ENCODE data around the gene PCLAF. TPM values are rescaled to one million over a fixed set of nuclear protein-coding genes. Genes with fewer than 3 reads are reported as not detected.
"Not testable (repeated sequence)": the region's sequence is repeated elsewhere in the genome, so short reads cannot be mapped to it uniquely, and the experiment has no call there.

The PCLAF gene
- polyA plus RNA-seq, 6 donors from 2014 or later: 0.48 to 1.5 (median 0.74) TPM; not detected in 3

DNA sequence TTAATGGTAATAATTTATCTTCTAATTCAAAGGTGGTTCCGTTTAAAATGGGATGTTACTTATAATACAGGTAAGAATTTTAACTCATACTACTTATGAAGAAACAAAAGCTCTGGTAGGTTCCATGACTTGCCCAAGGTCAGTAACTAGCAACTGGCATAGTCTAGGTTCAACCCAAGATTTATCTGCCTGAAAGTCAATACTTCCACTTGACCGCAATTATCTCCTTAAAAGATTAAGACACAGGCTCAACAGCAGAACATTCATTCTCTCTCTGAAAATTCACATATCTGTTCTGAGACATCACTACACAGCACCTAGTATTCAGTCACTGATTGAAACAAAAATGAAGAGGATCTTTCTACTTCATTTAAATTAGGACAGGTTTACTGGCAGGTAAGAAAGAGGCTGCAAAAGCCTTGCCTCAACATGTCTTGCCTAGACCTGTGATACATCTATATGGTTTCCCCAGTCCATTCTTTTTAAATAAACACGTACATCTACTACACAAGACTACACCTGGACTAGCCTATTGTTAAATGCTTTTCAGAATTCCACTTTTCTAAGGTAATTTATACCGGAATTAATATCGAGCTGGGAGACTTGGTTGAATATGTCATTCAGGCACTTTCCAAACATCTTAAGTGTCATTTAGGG lies 26.4 kb downstream of the PCLAF start:
- Mint-ChIP-seq H3K4me3 (peak overlapping the region; percentile 85 to 98 (median 96)), H3K9me3 (no peaks in the 10 kb centered on the region), H3K4me1 (peaks cover 16 to 21% (median 20%) of the 10 kb centered on the region in 3 donors), H3K27me3 (no peaks in the 10 kb centered on the region), H3K27ac (peak overlapping the region; percentile 21 to 97 (median 88)), H3K36me3 (no peaks in the 10 kb centered on the region)
- DNase-seq (no peak), ATAC-seq (ENCODE audit: low read depth in 2 of 2) (no peak)

DNA sequence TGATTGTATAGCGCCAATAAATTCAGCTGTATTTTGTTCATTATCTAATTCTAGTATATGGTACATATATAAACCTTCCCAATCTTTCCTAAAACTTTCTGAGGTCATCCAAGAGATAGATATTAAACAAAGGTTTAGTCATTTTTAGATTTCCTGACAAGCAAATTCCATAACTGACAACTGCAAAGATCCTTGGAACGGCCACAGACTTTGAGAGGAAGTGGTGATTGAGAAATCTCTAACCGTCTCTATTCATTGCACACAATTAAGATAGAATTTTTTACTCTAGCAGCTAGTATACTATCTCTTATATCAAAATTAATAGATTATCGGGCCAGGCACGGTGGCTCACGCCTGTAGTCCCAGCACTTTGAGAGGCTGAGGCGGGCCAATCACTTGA lies 30.0 kb downstream of the PCLAF start:
- Mint-ChIP-seq H3K36me3 (no peaks in the 10 kb centered on the region), H3K9me3 (no peaks in the 10 kb centered on the region), H3K4me3 (no peak overlapping the region), H3K4me1 (peaks cover 13 to 19% (median 14%) of the 10 kb centered on the region in 3 donors), H3K27ac (peak overlapping the region in 1 of 6 donors; percentile 53), H3K27me3 (no peaks in the 10 kb centered on the region)
- no peak for DNase-seq
- no peak for ATAC-seq (ENCODE audit: low read depth in 2 of 2)

DNA sequence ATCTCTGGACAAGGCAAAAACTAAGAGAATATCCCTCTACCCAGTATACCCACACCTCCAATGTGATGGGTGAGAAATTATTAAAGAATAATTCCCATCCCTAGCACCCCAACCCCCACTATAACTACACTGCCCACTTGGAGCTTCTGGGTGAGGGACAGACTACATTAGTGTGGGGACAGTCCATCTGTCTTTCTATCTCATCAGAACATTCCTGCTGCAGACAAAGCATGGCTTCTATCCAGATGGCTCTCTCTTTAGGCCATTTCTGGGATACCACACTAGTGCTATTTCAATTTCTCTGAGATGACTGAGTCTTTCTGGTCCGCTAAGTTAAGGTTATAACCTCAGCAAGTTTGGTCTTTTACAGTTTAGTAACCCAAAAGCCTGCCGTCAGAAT lies 31.9 kb downstream of the PCLAF start:
- no peak for DNase-seq
- peaks cover 0 to 10% (median 4%) of the 10 kb centered on the region in 3 donors for H3K4me1 Mint-ChIP-seq
- no peaks in the 10 kb centered on the region for H3K27me3 Mint-ChIP-seq
- no peaks in the 10 kb centered on the region for H3K9me3 Mint-ChIP-seq
- ATAC-seq (ENCODE audit: low read depth in 2 of 2): no peak
- no peak overlapping the region for H3K27ac Mint-ChIP-seq
- no peaks in the 10 kb centered on the region for H3K36me3 Mint-ChIP-seq
- H3K4me3 Mint-ChIP-seq: no peak overlapping the region

DNA sequence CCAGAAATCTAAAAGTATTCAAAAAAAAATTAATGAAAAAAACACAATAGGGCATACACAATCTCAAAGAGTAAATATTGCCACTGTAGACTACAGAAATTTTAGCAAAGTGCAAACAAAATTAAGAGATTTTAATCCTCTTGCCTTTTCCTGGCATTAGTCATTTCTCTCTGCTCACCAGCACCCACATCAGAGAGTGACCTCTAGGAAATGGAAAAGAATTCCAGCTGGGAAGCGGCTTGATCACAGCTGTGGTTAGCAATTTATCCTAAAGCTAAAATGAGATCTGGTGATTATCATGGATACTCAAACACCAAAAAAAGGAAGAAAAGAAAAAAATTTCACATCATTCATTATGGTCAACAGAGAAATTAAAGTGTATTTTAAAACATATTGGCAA lies 32.8 kb downstream of the PCLAF start:
- Mint-ChIP-seq H3K27ac (no peak overlapping the region), H3K36me3 (no peaks in the 10 kb centered on the region), H3K4me3 (no peak overlapping the region), H3K9me3 (no peaks in the 10 kb centered on the region), H3K27me3 (no peaks in the 10 kb centered on the region), H3K4me1 (peaks cover under 1 to 9% (median 6%) of the 10 kb centered on the region in 3 donors)
- no peak for ATAC-seq (ENCODE audit: low read depth in 2 of 2)
- no peak for DNase-seq

DNA sequence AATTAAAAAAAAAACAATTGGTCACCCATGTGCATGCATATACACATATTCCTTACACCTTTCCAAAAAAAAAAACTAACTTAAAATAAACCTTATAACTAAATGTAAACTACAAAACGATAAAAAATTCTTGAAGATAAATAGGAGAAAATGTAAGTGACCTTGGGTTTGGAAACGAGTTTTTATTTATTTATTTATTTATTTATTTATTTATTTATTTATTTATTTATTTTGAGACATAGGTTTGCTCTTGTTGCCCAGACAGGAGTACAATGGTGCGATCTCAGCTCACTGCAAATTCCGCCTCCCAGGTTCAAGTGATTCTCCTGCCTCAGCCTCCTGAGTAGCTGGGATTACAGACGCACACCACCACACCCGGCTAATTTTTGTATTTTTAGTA lies 35.0 kb downstream of the PCLAF start:
- not testable (repeated sequence) for H3K9me3 Mint-ChIP-seq; H3K36me3 Mint-ChIP-seq; H3K27me3 Mint-ChIP-seq; H3K27ac Mint-ChIP-seq; DNase-seq; H3K4me3 Mint-ChIP-seq; ATAC-seq (ENCODE audit: low read depth in 2 of 2)
- H3K4me1 Mint-ChIP-seq: peaks cover 8 to 11% (median 8%) of the 10 kb centered on the region in 3 donors

DNA sequence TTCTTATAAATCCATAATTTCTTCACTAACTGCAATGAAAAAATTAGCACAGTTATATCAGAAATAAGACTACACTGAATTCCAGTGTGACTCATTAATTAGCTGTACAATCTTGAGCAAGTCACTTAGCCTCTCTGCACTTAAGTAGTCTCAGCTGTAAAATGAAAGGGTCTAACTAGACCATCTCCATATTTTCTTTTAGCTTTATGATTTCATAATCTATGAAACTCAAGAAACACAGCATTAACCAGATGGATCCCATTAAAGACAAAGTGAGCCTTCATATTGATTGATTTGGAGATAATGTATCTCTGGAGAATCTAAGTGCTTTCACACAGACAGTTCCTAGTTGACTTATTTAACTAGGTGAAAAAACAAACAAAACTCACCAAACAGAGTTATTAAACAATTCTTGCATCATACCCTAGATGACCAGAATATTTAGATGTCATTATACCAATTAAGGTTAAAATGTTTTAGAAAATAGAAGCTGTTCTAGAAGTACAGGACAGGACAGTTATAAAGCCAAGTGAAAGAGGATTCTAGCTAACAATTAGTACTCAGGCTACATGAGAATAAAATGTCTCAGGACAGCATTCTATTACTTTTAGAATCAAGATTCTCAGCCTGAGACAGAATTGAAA lies 36.5 kb downstream of the PCLAF start:
- ATAC-seq (ENCODE audit: low read depth in 2 of 2): no peak
- Mint-ChIP-seq H3K4me1 (peaks cover 8 to 11% (median 8%) of the 10 kb centered on the region in 3 donors), H3K4me3 (no peak overlapping the region), H3K9me3 (no peaks in the 10 kb centered on the region), H3K27me3 (no peaks in the 10 kb centered on the region), H3K36me3 (no peaks in the 10 kb centered on the region), H3K27ac (no peak overlapping the region)
- no peak for DNase-seq

DNA sequence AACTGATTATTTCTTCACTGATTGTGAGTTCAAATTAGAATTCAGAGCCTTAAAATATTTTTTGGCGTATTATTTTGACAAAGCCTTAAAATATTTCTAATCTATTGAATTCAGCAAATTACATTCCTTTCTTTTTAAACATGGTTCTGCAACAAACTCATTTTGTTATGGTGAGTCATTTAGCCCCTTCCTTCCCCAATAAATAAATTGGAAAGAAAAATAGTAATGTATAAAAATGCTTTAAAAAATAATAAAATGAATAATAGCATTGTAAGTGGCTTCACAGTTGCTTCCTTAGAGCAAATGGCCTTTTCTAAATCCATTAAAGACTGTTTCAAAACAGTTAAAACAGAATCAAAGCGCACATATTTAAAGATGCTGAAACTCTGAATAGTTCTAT lies 37.4 kb downstream of the PCLAF start:
- Mint-ChIP-seq H3K9me3 (no peaks in the 10 kb centered on the region), H3K27ac (no peak overlapping the region), H3K4me1 (peaks cover 8 to 11% (median 8%) of the 10 kb centered on the region in 3 donors), H3K4me3 (no peak overlapping the region), H3K27me3 (no peaks in the 10 kb centered on the region), H3K36me3 (no peaks in the 10 kb centered on the region)
- DNase-seq (no peak), ATAC-seq (ENCODE audit: low read depth in 2 of 2) (no peak)

DNA sequence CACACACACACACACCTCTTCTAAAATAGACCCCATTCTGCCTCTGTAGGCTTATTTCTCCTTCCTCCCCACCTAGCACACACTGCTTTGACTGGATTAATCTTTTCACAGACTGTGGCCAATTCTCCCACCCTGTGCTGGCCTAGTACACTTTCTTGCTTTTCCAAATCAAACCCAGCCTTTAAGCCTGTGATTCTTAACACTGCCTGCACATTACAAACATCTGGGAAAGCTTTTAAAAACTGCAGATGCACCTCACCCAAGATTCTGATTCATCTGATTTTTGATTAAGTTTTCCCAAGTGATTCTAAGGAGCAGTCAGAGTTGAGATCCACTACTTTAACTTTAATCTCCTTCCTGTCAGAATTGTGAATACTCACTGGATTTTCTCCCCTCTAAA lies 38.0 kb downstream of the PCLAF start:
- H3K4me1 Mint-ChIP-seq: peaks cover 8 to 11% (median 8%) of the 10 kb centered on the region in 3 donors
- H3K9me3 Mint-ChIP-seq: no peaks in the 10 kb centered on the region
- no peaks in the 10 kb centered on the region for H3K27me3 Mint-ChIP-seq
- no peak overlapping the region for H3K4me3 Mint-ChIP-seq
- ATAC-seq (ENCODE audit: low read depth in 2 of 2) (no peak), DNase-seq (no peak)
- H3K27ac Mint-ChIP-seq: peak overlapping the region in 3 of 6 donors; percentile 19 to 71 (median 39)
- no peaks in the 10 kb centered on the region for H3K36me3 Mint-ChIP-seq

DNA sequence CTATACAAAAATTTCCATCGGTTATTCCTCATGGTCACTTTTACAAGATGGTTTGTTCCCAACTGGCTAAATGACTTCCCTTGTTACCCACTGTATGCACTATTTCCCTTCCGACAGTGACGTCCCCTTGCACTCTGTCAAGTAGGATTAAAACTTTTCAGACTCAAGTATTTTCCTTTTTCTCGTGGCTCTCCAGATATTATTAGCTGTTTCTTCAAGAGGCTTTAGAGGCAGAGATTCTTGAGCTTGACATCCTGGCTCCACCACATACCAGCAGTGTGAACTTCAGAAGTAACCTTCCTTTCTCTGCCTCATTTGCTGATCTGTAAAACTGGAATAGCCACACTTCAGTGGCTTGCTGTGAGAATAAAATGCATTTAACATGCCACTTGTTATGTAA lies 39.3 kb downstream of the PCLAF start:
- no peaks in the 10 kb centered on the region for H3K36me3 Mint-ChIP-seq
- DNase-seq (no peak), ATAC-seq (ENCODE audit: low read depth in 2 of 2) (no peak)
- no peaks in the 10 kb centered on the region for H3K27me3 Mint-ChIP-seq
- H3K9me3 Mint-ChIP-seq: no peaks in the 10 kb centered on the region
- peaks cover 4 to 11% (median 8%) of the 10 kb centered on the region in 3 donors for H3K4me1 Mint-ChIP-seq
- H3K27ac Mint-ChIP-seq: no peak overlapping the region
- H3K4me3 Mint-ChIP-seq: no peak overlapping the region

DNA sequence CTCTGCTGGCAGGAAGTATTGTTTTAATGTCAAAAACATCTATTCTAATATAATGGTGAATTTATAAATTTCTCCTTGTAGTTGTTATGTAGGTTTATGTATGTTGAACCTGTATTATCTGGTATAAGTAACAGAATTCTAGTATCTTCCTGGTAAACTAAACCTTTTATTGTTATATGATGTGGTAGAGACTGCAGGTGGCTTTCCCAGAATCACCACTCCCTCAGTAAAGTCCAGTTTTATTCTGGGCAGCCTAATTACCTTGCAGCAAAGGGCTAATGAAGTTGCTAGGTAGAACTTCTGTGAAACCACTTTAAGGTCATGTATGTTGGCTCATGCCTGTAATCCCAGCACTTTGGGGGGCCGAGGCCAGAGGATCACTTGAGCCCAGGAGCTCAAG lies 40.9 kb downstream of the PCLAF start:
- peaks cover 2 to 9% (median 8%) of the 10 kb centered on the region in 3 donors for H3K4me1 Mint-ChIP-seq
- ATAC-seq (ENCODE audit: low read depth in 2 of 2) (no peak), DNase-seq (no peak)
- no peaks in the 10 kb centered on the region for H3K9me3 Mint-ChIP-seq
- H3K4me3 Mint-ChIP-seq: no peak overlapping the region
- no peaks in the 10 kb centered on the region for H3K27me3 Mint-ChIP-seq
- no peak overlapping the region for H3K27ac Mint-ChIP-seq
- H3K36me3 Mint-ChIP-seq: no peaks in the 10 kb centered on the region

DNA sequence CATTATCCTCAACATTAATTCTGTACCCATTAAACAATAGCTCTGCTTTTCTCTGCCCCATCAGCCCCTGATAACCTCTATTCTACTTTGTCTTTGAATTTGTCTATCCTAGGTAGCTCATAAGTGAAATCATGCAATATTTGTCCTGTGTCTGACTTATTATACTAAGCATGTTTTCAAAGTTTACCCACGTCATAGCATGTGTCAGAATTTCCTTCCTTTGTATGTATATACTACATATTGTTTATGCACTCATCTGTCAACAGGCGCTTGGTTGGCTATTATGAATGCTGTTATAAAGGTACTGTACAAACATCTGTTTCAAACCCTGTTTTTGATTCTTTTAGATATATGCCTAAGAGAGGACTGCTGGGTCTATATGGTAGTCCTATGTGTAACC lies 43.5 kb downstream of the PCLAF start:
- Mint-ChIP-seq H3K36me3 (no peaks in the 10 kb centered on the region), H3K4me3 (no peak overlapping the region), H3K27ac (no peak overlapping the region), H3K27me3 (no peaks in the 10 kb centered on the region), H3K4me1 (peaks cover 7 to 16% (median 9%) of the 10 kb centered on the region in 3 donors), H3K9me3 (no peaks in the 10 kb centered on the region)
- ATAC-seq (ENCODE audit: low read depth in 2 of 2) (no peak), DNase-seq (no peak)

DNA sequence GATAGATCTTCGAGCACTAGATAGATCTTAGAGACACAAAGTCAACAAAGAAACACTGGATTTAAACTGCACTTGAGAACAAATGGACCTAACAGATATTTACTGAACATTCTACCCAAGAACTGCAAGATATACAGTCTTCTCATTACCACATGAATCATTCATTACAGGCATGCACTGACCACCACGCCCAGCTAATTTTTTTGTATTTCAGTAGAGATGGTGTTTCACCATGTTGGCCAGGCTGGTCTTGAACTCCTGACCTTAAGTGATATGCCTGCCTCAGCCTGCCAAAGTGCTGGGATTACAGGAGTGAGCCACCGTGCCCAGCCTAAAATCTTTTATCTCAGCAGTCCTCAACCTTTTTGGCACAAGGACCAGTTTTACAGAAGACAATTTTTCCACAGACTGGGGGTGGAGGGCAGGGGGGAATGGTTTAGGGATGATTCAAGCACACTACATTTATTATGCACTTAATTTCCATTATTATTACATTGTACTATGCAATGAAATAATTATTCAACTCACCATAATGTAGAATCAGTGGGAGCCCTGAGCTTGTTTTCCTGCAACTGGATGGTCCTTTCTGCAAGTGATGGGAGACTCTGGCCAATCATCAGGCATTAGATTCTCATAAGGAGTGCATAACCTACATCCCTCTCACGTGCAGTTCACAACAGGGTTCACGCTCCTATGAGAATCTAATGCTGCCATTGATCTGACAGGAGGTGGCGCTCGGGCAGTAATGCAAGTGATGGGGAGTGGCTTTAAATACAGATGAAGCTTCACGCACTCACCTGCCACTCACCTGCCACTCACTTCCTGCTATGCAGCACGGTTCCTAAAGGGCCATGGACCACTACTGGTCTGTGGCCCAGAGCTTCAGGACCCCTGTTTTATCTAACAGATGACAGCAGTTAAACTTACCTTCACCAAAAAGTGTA lies 47.0 kb downstream of the PCLAF start:
- peak overlapping the region in 4 of 6 donors; percentile 0 to 65 (median 46) for H3K27ac Mint-ChIP-seq
- ATAC-seq (ENCODE audit: low read depth in 2 of 2): no peak
- H3K4me1 Mint-ChIP-seq: peaks cover 7 to 16% (median 9%) of the 10 kb centered on the region in 3 donors
- H3K9me3 Mint-ChIP-seq: no peaks in the 10 kb centered on the region
- no peak for DNase-seq
- no peaks in the 10 kb centered on the region for H3K36me3 Mint-ChIP-seq
- H3K4me3 Mint-ChIP-seq: peak overlapping the region in 1 of 8 donors; percentile 10
- no peaks in the 10 kb centered on the region for H3K27me3 Mint-ChIP-seq

DNA sequence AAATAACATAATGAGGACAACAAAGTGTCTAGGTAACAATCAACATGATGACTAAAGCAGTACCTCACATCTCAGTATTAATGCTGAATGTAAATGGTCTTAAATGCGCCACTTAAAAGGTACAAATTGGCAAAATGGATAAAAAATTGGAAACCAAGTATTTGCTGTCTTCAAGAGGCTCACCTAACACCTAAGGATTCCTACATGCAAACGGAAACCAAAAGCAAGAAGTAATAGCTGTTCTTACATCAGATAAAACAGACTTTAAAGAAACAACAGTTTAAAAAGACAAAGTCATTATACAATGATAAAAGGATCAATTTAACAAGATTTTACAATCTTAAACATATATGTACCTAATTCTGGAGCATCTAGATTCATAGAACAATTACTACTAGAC lies 47.7 kb downstream of the PCLAF start:
- Mint-ChIP-seq H3K27me3 (no peaks in the 10 kb centered on the region), H3K9me3 (no peaks in the 10 kb centered on the region), H3K36me3 (no peaks in the 10 kb centered on the region), H3K27ac (peak overlapping the region in 2 of 6 donors; percentile 0 to 43), H3K4me1 (peaks cover 7 to 16% (median 9%) of the 10 kb centered on the region in 3 donors), H3K4me3 (no peak overlapping the region)
- ATAC-seq (ENCODE audit: low read depth in 2 of 2): no peak
- no peak for DNase-seq
